SK-N-SH (cell line): ENCODE measurements around the gene SMARCC2. TPM values are rescaled to one million over a fixed set of nuclear protein-coding genes. Genes with fewer than 3 reads are reported as not detected.

Experiments used
- CTCF ChIA-PET: fragments of 300-600, 350-600 bp; formaldehyde crosslinking; extraction: SDS; loops from one replicate; lab custom pipeline; 2021; lab: Yijun Ruan, JAX
- POLR2A ChIA-PET: fragments of 350-600 bp; sonication (Branson Sonifier 250); formaldehyde crosslinking; extraction: SDS; loops from one replicate; lab custom pipeline; 2020; ENCODE audit warnings: antibody characterized with exemption, inconsistent platforms; lab: Yijun Ruan, JAX
- DNase-seq: peaks from one replicate; pipeline ENCODE4 v3.0.0; 2012
- H2AFZ ChIP-seq: fragments of 200-600 bp; sonication (generic); 2 replicates; pipeline ENCODE4 v1.8.1; 2016; ENCODE audit warnings: antibody characterized with exemption, mild to moderate bottlenecking, low read depth
- H3F3A ChIP-seq: fragments of 200-600 bp; sonication (generic); replicated peaks from 2 replicates; pipeline ENCODE3; 2016; ENCODE audit warnings: antibody characterized with exemption, mild to moderate bottlenecking; ENCODE audit not compliant: insufficient read depth
- H3K27ac ChIP-seq, 2 experiments: fragments of 200-500 bp in 1 of 2; fragments of 200-600 bp in 1 of 2; sonication (Bioruptor generic) in 1 of 2; sonication (generic), shearing (Covaris generic) in 1 of 2; 2 replicates each; pipeline versions ENCODE4 v1.5.1 to v1.6.1; 2014 to 2016; ENCODE audit warnings: low read depth in 2 of 2, inconsistent platforms in 1 of 2, low read length in 1 of 2, mild to moderate bottlenecking in 1 of 2, mixed read lengths in 1 of 2
- H3K27me3 ChIP-seq: fragments of 200-600 bp; sonication (generic), shearing (Covaris generic); 2 replicates; pipeline ENCODE4 v1.6.1; 2016; ENCODE audit warnings: mixed run types; ENCODE audit not compliant: insufficient read depth
- H3K36me3 ChIP-seq, 2 experiments: fragments of 200-500 bp in 1 of 2; fragments of 200-600 bp in 1 of 2; sonication (Bioruptor generic) in 1 of 2; sonication (generic) in 1 of 2; replicated peaks in 1 of 2; 2 replicates each; pipeline versions ENCODE3 to v1.5.1; 2014 to 2016; ENCODE audit warnings: low read length in 1 of 2, mild to moderate bottlenecking in 1 of 2; ENCODE audit not compliant: insufficient read depth in 2 of 2, control insufficient read depth in 1 of 2
- H3K4me1 ChIP-seq, 2 experiments: fragments of 200-500 bp in 1 of 2; fragments of 200-600 bp in 1 of 2; sonication (Bioruptor generic) in 1 of 2; sonication (generic), shearing (Covaris generic) in 1 of 2; 2 replicates each; pipeline versions ENCODE4 v1.5.1 to v1.6.1; 2014 to 2016; ENCODE audit warnings: low read depth in 1 of 2, low read length in 1 of 2, mixed run types in 1 of 2; ENCODE audit not compliant: insufficient read depth in 2 of 2, control insufficient read depth in 1 of 2
- H3K4me2 ChIP-seq: fragments of 200-600 bp; sonication (generic), shearing (Covaris generic); 2 replicates; pipeline ENCODE4 v1.6.1; 2017; ENCODE audit warnings: mixed run types
- H3K4me3 ChIP-seq, 2 experiments: fragments of 200-500 bp in 1 of 2; fragments of 200-600 bp in 1 of 2; sonication (Bioruptor generic) in 1 of 2; sonication (generic), shearing (Covaris generic) in 1 of 2; 2 replicates each; pipeline versions ENCODE4 v1.5.1 to v1.8.1; 2014 to 2016; ENCODE audit warnings: low read depth in 2 of 2, inconsistent platforms in 1 of 2, low read length in 1 of 2, mild to moderate bottlenecking in 1 of 2, mixed read lengths in 1 of 2, moderate library complexity in 1 of 2
- H3K79me2 ChIP-seq: fragments of 200-600 bp; sonication (generic); 2 replicates; pipeline ENCODE4 v1.8.1; 2017; ENCODE audit warnings: mild to moderate bottlenecking; ENCODE audit not compliant: insufficient read depth
- H3K9ac ChIP-seq: fragments of 200-600 bp; sonication (generic); 2 replicates; pipeline ENCODE4 v1.6.1; 2017; ENCODE audit warnings: mixed run types
- H3K9me2 ChIP-seq: fragments of 200-600 bp; sonication (generic); 2 replicates; pipeline ENCODE4 v1.6.1; 2017; ENCODE audit warnings: mixed run types
- H3K9me3 ChIP-seq: fragments of 200-600 bp; sonication (generic); 2 replicates; pipeline ENCODE4 v1.6.1; 2017; ENCODE audit warnings: mixed run types, mild to moderate bottlenecking, moderate library complexity
- H4K20me1 ChIP-seq: fragments of 200-600 bp; sonication (generic); 2 replicates; pipeline ENCODE4 v1.6.1; 2017; ENCODE audit warnings: mild to moderate bottlenecking, mixed run types; ENCODE audit not compliant: insufficient read depth
- ELF1 ChIP-seq: IDR thresholded peaks from 2 replicates; pipeline ENCODE4 v1.4.0; 2012
- MAX ChIP-seq: IDR thresholded peaks from 2 replicates; pipeline ENCODE4 v1.4.0; 2012; ENCODE audit warnings: low read depth
- NFIC ChIP-seq: IDR thresholded peaks from 2 replicates; pipeline ENCODE4 v1.4.0; 2012; ENCODE audit warnings: borderline replicate concordance
- RAD21 ChIP-seq: IDR thresholded peaks from 2 replicates; pipeline ENCODE4 v1.6.1; 2012; ENCODE audit warnings: mild to moderate bottlenecking, low read length
- SIN3A ChIP-seq: IDR thresholded peaks from 2 replicates; pipeline ENCODE4 v1.6.1; 2012; ENCODE audit warnings: low read depth, mild to moderate bottlenecking, low read length, moderate library complexity, borderline replicate concordance
- TCF12 ChIP-seq: IDR thresholded peaks from 2 replicates; pipeline ENCODE4 v1.4.0; 2012
- USF1 ChIP-seq: IDR thresholded peaks from 2 replicates; pipeline ENCODE4 v1.4.0; 2012; ENCODE audit warnings: low read depth, borderline replicate concordance
- USF2 ChIP-seq: fragments of 150-350 bp; IDR thresholded peaks from 2 replicates; pipeline ENCODE4 v1.6.1; 2017; ENCODE audit warnings: antibody characterized with exemption, low read length, low read depth, borderline replicate concordance
- YY1 ChIP-seq: IDR thresholded peaks from 2 replicates; pipeline ENCODE4 v1.4.0; 2012; ENCODE audit warnings: low read depth, mild to moderate bottlenecking
- WGBS: methylation state at CpG from one replicate; pipeline ENCODE4 v1.1.6; 2017; ENCODE audit warnings: low lambda C conversion rate; 5-methylcytosine and 5-hydroxymethylcytosine counted together
- polyA plus RNA-seq, 3 experiments: library from polyadenylated mRNA; depleted of rRNA; stranded (reverse); fragments of >200 nt; gene quantifications; 2 replicates each; pipeline ENCODE4 v1.2.3, GENCODE V29; 2012
- TF ChIP-seq, protein P1 (sequence below): fragments of 200-600 bp; sonication (generic); IDR thresholded peaks from 2 replicates; pipeline ENCODE4 v1.6.1; 2017; ENCODE audit warnings: antibody characterized with exemption, mild to moderate bottlenecking, moderate library complexity
- TF ChIP-seq, protein P2 (sequence below): IDR thresholded peaks from 2 replicates; pipeline ENCODE4 v1.6.1; 2012; ENCODE audit warnings: mild to moderate bottlenecking, low read depth, low read length, moderate library complexity
- TF ChIP-seq, protein P3 (sequence below): IDR thresholded peaks from 2 replicates; pipeline ENCODE4; 2012

The SMARCC2 gene
- polyA plus RNA-seq, 1 of the 3 experiments (the other 2 are of a cell fraction) = 64.3 TPM

- 6% methylated on average over 8 of the region's 8 CpGs for WGBS
- CTCF ChIA-PET = interaction anchor here (1.4 to 2.4 kb wide), 2 partner anchors 24 to 37 kb away, joined by 6 to 14 read pairs; partner anchors contain the start of gene SMARCC2
- Histone ChIP-seq H3K9ac (peak overlapping the region; percentile 82), H3K9me2 (no peaks in the 10 kb centered on the region), H3F3A (peaks cover 25% of the 10 kb centered on the region), H3K36me3 (peaks cover 6 to 9% of the 10 kb centered on the region in 2 experiments), H3K9me3 (no peaks in the 10 kb centered on the region), H4K20me1 (no peaks in the 10 kb centered on the region), H3K27ac (peak overlapping the region; percentile 54 to 85; a peak in 3 of 4 replicates), H3K27me3 (no peaks in the 10 kb centered on the region), H3K4me2 (peak overlapping the region; percentile 95), H3K4me1 (peaks cover 23 to 25% of the 10 kb centered on the region in 2 experiments; a peak in 3 of 4 replicates), H3K4me3 (peak overlapping the region; percentile 62 to 87), H2AFZ (no peak overlapping the region; the same call in 1 of the 2 replicates), H3K79me2 (peaks cover 34% of the 10 kb centered on the region)
- peak; percentile 48 for DNase-seq
- TF ChIP-seq NFIC (no peak), YY1 (no peak), USF2 (no peak), TCF12 (no peak), RAD21 (no peak), SIN3A (no peak), USF1 (no peak), MAX (no peak), ELF1 (no peak)
- TF ChIP-seq, protein P1, sequence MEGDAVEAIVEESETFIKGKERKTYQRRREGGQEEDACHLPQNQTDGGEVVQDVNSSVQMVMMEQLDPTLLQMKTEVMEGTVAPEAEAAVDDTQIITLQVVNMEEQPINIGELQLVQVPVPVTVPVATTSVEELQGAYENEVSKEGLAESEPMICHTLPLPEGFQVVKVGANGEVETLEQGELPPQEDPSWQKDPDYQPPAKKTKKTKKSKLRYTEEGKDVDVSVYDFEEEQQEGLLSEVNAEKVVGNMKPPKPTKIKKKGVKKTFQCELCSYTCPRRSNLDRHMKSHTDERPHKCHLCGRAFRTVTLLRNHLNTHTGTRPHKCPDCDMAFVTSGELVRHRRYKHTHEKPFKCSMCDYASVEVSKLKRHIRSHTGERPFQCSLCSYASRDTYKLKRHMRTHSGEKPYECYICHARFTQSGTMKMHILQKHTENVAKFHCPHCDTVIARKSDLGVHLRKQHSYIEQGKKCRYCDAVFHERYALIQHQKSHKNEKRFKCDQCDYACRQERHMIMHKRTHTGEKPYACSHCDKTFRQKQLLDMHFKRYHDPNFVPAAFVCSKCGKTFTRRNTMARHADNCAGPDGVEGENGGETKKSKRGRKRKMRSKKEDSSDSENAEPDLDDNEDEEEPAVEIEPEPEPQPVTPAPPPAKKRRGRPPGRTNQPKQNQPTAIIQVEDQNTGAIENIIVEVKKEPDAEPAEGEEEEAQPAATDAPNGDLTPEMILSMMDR = no peak
- TF ChIP-seq, protein P2, sequence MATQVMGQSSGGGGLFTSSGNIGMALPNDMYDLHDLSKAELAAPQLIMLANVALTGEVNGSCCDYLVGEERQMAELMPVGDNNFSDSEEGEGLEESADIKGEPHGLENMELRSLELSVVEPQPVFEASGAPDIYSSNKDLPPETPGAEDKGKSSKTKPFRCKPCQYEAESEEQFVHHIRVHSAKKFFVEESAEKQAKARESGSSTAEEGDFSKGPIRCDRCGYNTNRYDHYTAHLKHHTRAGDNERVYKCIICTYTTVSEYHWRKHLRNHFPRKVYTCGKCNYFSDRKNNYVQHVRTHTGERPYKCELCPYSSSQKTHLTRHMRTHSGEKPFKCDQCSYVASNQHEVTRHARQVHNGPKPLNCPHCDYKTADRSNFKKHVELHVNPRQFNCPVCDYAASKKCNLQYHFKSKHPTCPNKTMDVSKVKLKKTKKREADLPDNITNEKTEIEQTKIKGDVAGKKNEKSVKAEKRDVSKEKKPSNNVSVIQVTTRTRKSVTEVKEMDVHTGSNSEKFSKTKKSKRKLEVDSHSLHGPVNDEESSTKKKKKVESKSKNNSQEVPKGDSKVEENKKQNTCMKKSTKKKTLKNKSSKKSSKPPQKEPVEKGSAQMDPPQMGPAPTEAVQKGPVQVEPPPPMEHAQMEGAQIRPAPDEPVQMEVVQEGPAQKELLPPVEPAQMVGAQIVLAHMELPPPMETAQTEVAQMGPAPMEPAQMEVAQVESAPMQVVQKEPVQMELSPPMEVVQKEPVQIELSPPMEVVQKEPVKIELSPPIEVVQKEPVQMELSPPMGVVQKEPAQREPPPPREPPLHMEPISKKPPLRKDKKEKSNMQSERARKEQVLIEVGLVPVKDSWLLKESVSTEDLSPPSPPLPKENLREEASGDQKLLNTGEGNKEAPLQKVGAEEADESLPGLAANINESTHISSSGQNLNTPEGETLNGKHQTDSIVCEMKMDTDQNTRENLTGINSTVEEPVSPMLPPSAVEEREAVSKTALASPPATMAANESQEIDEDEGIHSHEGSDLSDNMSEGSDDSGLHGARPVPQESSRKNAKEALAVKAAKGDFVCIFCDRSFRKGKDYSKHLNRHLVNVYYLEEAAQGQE = no peak
- TF ChIP-seq, protein P3, sequence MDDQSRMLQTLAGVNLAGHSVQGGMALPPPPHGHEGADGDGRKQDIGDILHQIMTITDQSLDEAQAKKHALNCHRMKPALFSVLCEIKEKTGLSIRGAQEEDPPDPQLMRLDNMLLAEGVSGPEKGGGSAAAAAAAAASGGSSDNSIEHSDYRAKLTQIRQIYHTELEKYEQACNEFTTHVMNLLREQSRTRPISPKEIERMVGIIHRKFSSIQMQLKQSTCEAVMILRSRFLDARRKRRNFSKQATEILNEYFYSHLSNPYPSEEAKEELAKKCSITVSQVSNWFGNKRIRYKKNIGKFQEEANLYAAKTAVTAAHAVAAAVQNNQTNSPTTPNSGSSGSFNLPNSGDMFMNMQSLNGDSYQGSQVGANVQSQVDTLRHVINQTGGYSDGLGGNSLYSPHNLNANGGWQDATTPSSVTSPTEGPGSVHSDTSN = no peak
- POLR2A ChIA-PET = no interaction called here
Measured at GRCh38 chr12:56152756-56153677, 36.3 kb downstream of the SMARCC2 start.
